Thyroid gland (tissue), 4 donors: ENCODE results near the gene ARHGAP35. TPM values are rescaled to one million over a fixed set of nuclear protein-coding genes. Genes with fewer than 3 reads are reported as not detected.
A peak's percentile ranks its signal among the peaks of the same experiment; 100 is the strongest.

Source experiments
- DNase-seq, 2 donors: peaks; one replicate each; pipeline ENCODE4 v3.0.0-alpha.2; 2019
- H3K27ac ChIP-seq, 3 donors: fragments of 200-600 bp; sonication (generic); 1 replicate in 2 of 3; 2 replicates in 1 of 3; pipeline ENCODE4 v1.5.1; 2016 to 2019; ENCODE audit warnings: mild to moderate bottlenecking in 1 of 3, moderate library complexity in 1 of 3
- H3K27me3 ChIP-seq: fragments of 200-600 bp; sonication (generic); one replicate; pipeline ENCODE4 v1.5.1; 2019
- H3K36me3 ChIP-seq, 2 donors: fragments of 200-600 bp; sonication (generic); one replicate each; pipeline ENCODE4 v1.5.1; 2016 to 2019
- H3K4me1 ChIP-seq, 2 donors: fragments of 200-600 bp; sonication (generic); one replicate each; pipeline ENCODE4 v1.5.1; 2017 to 2019
- H3K4me3 ChIP-seq, 3 donors: fragments of 200-600 bp; sonication (generic); replicated peaks in 1 of 3; 1 replicate in 2 of 3; 2 replicates in 1 of 3; pipeline ENCODE4 v1.5.1; 2016; ENCODE audit warnings: mild to moderate bottlenecking in 1 of 3
- H3K9me3 ChIP-seq: fragments of 200-600 bp; sonication (generic); one replicate; pipeline ENCODE4 v1.5.1; 2017
- CTCF ChIP-seq, 6 experiments: fragments of 200-600 bp in 3 of 6; fragments of 450-650 bp in 3 of 6; sonication (generic) in 3 of 6; IDR thresholded peaks; one replicate each; pipeline ENCODE4 v1.5.1; 2016 to 2019; ENCODE audit warnings: antibody characterized with exemption in 6 of 6, mild to moderate bottlenecking in 2 of 6, inconsistent platforms in 1 of 6, moderate library complexity in 1 of 6
- POLR2A ChIP-seq, 2 donors: fragments of 450-650 bp; IDR thresholded peaks; one replicate each; pipeline ENCODE4 v1.6.1; 2017; ENCODE audit warnings: antibody characterized with exemption in 2 of 2, mild to moderate bottlenecking in 2 of 2, moderate library complexity in 1 of 2
- WGBS, 2 donors: methylation state at CpG; one replicate each; pipeline ENCODE4 v1.1.5; 2017; 5-methylcytosine and 5-hydroxymethylcytosine counted together
- intact Hi-C: fragments of 100-400 bp; cut with DNase I; formaldehyde crosslinking; loops from one replicate; pipeline ENCODE4 v1.15.1; 2023
- total RNA-seq, 4 donors: library from RNA; depleted of rRNA; stranded (reverse); fragments of >200 nt; gene quantifications; one replicate each; pipeline ENCODE4 v1.2.3, GENCODE V29; 2016

ARHGAP35 gene
- total RNA-seq, 4 donors from 2014 or later, result 51.2 to 82.9 (median 67.0) TPM

- Histone ChIP-seq H3K27ac (peak overlapping the region; percentile 68 to 82 (median 69)), H3K27me3 (no peaks in the 10 kb centered on the region), H3K4me1 (peaks cover 4 to 20% of the 10 kb centered on the region in 2 donors), H3K9me3 (no peaks in the 10 kb centered on the region), H3K36me3 (no peaks in the 10 kb centered on the region), H3K4me3 (peak overlapping the region in 1 of 3 donors; percentile 23)
- intact Hi-C loops, result loop anchor here (2.0 to 10.0 kb wide), 2 partner anchors 132 to 398 kb away; partner anchors contain the start of gene CCDC9
- TF ChIP-seq CTCF (IDR thresholded peaks at IDR 0.05) (peak; percentile 28 to 95 (median 88)), POLR2A (IDR thresholded peaks at IDR 0.05) (no peak)
- WGBS, 2 donors, result 10 to 15% methylated on average over 38 to 41 of the region's 41 CpGs
- peak; percentile 96 for DNase-seq
Measured at GRCh38 chr19:46856062-46857022, 4.5 kb upstream of the ARHGAP35 start.

GRCh38 chr19:46859637-46860124 is 1.1 kb upstream of the ARHGAP35 start:
- H3K36me3 ChIP-seq, result no peaks in the 10 kb centered on the region
- WGBS, 2 donors, result 15 to 16% methylated on average over 18 of the region's 18 CpGs
- H3K9me3 ChIP-seq, result no peaks in the 10 kb centered on the region
- H3K27me3 ChIP-seq, result no peaks in the 10 kb centered on the region
- peaks cover 34 to 39% of the 10 kb centered on the region in 2 donors for H3K4me1 ChIP-seq
- intact Hi-C loops, result loop anchor here (5.0 to 10.0 kb wide), 2 partner anchors 253 to 395 kb away; partner anchors contain the start of genes CCDC9 and ZC3H4
- H3K27ac ChIP-seq, result peak overlapping the region in 1 of 3 donors; percentile 98
- DNase-seq, result peak; percentile 60
- H3K4me3 ChIP-seq, result peak overlapping the region in 1 of 3 donors; percentile 79
- TF ChIP-seq CTCF (IDR thresholded peaks at IDR 0.05), result no peak
- no peak for TF ChIP-seq POLR2A (IDR thresholded peaks at IDR 0.05)

- WGBS, 2 donors, result 0% methylated on average over 31 to 43 of the region's 89 CpGs
- H3K4me1 ChIP-seq, result peaks cover 40 to 45% of the 10 kb centered on the region in 2 donors
- TF ChIP-seq CTCF (IDR thresholded peaks at IDR 0.05) (peak in 1 of 6 experiments; percentile 9), POLR2A (IDR thresholded peaks at IDR 0.05) (peak in 1 of 2 donors; percentile 74)
- peak; percentile 99 for DNase-seq
- H3K4me3 ChIP-seq, result peak overlapping the region; percentile 25 to 81 (median 79)
- no peaks in the 10 kb centered on the region for H3K36me3 ChIP-seq
- H3K27me3 ChIP-seq, result no peaks in the 10 kb centered on the region
- H3K9me3 ChIP-seq, result no peaks in the 10 kb centered on the region
- peak overlapping the region; percentile 75 to 98 (median 94) for H3K27ac ChIP-seq
- intact Hi-C loops, result loop anchor here (5.0 kb wide), 1 partner anchor 252 kb away; the partner anchor contains the start of gene ZC3H4
Measured at GRCh38 chr19:46860125-46860845, 512 bp upstream of the ARHGAP35 start.

- no peaks in the 10 kb centered on the region for H3K27me3 ChIP-seq
- intact Hi-C loops, result loop anchor here (5.0 kb wide), 1 partner anchor 250 kb away; the partner anchor contains the start of gene ZC3H4
- peak overlapping the region; percentile 75 to 98 (median 94) for H3K27ac ChIP-seq
- WGBS, 2 donors, result 3% methylated on average over 19 of the region's 19 CpGs
- TF ChIP-seq CTCF (IDR thresholded peaks at IDR 0.05), result no peak
- peak in 1 of 2 donors; percentile 12 for TF ChIP-seq POLR2A (IDR thresholded peaks at IDR 0.05)
- peak; percentile 29 to 39 for DNase-seq
- H3K9me3 ChIP-seq, result no peaks in the 10 kb centered on the region
- peak overlapping the region in 2 of 3 donors; percentile 73 to 79 for H3K4me3 ChIP-seq
- no peaks in the 10 kb centered on the region for H3K36me3 ChIP-seq
- H3K4me1 ChIP-seq, result peaks cover 48 to 54% of the 10 kb centered on the region in 2 donors
Measured at GRCh38 chr19:46861691-46862502, 1.1 kb downstream of the ARHGAP35 start.
